Measurements from ENCODE around the gene OR13C5.
"Not testable (repeated sequence)": the region's sequence is repeated elsewhere in the genome, so short reads cannot be mapped to it uniquely, and the experiment has no call there.

The OR13C5 gene, protein sequence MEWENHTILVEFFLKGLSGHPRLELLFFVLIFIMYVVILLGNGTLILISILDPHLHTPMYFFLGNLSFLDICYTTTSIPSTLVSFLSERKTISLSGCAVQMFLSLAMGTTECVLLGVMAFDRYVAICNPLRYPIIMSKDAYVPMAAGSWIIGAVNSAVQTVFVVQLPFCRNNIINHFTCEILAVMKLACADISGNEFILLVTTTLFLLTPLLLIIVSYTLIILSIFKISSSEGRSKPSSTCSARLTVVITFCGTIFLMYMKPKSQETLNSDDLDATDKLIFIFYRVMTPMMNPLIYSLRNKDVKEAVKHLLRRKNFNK

GRCh38 chr9:104599313-104599712, at the start of gene OR13C5:
Gene OR13C5 (minus strand): TSS chr9:104599413. CDS start chr9:104599413, 0 bp downstream.
- DNase-seq, result not testable (repeated sequence)

GRCh38 chr9:104635456-104635855, 36.2 kb upstream of the OR13C5 start:
- DNase-seq, result no peak

GRCh38 chr9:104633976-104634520, 34.8 kb upstream of the OR13C5 start:
- DNase-seq, result no peak

DNA sequence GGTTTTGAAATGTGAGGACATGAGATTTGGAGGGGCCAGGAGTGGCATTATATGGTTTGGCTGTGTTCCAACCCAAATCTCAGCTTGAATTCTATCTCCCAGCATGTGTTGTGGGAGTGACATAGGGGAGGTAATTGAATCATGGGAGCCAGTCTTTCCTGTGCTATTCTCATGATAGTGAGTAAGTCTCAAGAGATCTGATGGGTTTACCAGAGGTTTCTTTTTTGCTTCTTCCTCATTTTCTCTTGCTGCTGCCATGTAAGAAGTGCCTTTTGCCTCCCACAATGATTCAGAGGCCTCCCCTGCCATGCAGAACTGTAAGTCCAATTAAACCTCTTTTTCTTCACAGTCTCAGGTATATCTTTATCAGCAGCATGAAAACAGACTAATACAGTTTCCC, 26.8 kb upstream of the OR13C5 start:
- not testable (repeated sequence) for DNase-seq

GRCh38 chr9:104618104-104618503, 18.9 kb upstream of the OR13C5 start, which contains the start of gene OR13C9:
Gene OR13C9 (minus strand): TSS chr9:104618204. CDS start chr9:104618204, 0 bp downstream.
- DNase-seq, result no peak

- no peak for DNase-seq
These were observed 18.2 kb upstream of the OR13C5 start for GRCh38 chr9:104617418-104617817.

- no peak for DNase-seq
These were observed 12.0 kb upstream of the OR13C5 start for GRCh38 chr9:104611213-104611612.

DNA sequence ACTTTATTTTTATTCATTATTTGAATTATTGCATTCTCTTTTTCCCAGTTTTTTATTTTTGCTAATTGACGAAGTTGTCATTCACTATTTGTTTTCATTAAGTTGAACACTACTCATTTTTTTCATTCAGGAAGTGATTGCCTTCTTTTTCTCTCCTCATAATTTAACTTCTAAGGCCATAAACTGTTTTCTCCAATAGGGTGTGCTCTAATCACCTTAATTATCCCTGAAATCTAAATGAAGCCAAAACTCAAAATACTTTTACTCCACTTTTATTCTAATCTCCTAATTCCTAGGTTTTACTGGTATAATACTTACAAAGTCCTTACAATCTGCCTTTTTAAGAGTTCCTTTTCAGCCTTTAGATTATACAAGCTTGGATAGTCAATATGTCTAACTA, 9.1 kb upstream of the OR13C5 start:
- DNase-seq, result no peak

- DNase-seq, result no peak
These were observed 6.9 kb upstream of the OR13C5 start for GRCh38 chr9:104606152-104606551.

- not testable (repeated sequence) for DNase-seq
These were observed 6.3 kb upstream of the OR13C5 start, which contains the start of gene OR13C2 for GRCh38 chr9:104605527-104605926. Gene OR13C2 (minus strand): TSS chr9:104605627. CDS start chr9:104605627, 0 bp downstream.

DNA sequence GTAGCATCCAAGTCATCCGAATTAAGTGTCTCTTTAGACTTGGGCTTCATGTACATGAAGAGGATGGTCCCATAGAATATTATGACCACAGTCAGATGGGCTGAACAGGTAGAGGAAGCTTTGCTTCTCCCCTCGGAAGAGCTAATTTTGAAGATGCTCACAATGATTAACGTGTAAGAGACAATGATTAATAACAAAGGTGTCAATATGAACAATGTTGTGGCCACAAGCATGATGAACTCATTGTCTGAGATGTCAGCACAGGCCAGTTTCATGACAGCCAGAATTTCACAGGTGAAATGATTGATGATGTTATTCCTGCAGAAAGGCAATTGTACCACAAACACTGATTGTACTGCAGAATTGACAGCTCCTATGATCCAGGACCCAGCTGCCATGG, 5.6 kb upstream of the OR13C5 start:
- no peak for DNase-seq

- not testable (repeated sequence) for DNase-seq
These were observed 464 bp downstream of the OR13C5 start for GRCh38 chr9:104598749-104599148.

- DNase-seq, result no peak
These were observed 9.6 kb downstream of the OR13C5 start for GRCh38 chr9:104589626-104590025.

DNA sequence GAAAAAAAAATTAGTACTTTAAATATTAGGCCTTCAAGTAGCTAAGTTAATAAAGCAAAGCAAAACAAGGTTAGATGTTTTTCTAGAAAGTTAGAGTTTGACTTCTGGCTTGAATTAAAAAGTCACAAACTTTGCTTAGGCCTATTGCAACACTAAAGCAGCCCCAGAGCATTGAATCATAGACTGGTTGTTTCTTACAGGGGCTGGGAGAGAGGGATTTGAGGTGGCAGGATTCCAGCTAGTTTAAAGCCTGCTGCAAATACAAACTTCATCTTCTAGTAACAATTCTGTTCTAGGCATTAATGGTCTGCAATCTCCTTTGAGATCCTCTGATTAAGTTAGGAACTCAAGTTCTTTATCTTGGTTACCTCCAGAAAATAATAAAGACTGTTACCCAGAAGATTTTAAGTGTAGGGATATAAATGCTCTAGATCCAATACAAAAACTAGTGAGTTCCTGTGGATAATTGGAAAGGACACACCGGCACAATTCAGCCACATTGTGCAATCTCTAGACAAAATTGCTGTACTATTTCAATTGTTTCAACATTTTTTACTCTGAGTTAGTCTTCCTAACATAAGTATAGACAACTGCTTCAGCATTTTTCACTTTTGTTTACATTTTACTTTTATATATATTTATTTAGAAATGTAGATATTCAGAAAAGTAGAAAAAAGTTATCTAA, 12.6 kb downstream of the OR13C5 start:
- DNase-seq, result no peak

GRCh38 chr9:104580562-104580961, 18.7 kb downstream of the OR13C5 start:
- DNase-seq, result no peak

DNA sequence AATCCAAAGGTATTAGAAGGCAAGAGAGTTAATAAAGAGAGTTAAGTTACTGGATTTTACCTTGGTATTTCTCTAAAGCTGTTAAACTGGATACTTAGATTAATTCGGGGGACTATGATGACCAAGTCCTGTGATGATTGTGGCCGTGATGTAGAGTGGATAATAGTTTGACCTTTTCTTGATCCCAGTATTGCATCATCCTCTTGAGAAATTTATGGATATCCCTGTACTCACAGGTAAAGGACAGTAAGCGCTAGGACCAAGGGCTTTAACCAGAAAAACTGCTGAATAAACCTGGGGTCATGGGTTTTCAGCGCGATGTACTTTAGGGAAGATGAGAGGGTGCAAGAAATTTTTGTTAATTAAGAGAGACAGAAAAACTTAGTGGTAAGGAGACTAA, 21.9 kb downstream of the OR13C5 start:
- DNase-seq, result no peak

GRCh38 chr9:104575456-104575855, 23.8 kb downstream of the OR13C5 start:
- DNase-seq, result no peak

- no peak for DNase-seq
These were observed 26.6 kb downstream of the OR13C5 start for GRCh38 chr9:104572612-104573011.

DNA sequence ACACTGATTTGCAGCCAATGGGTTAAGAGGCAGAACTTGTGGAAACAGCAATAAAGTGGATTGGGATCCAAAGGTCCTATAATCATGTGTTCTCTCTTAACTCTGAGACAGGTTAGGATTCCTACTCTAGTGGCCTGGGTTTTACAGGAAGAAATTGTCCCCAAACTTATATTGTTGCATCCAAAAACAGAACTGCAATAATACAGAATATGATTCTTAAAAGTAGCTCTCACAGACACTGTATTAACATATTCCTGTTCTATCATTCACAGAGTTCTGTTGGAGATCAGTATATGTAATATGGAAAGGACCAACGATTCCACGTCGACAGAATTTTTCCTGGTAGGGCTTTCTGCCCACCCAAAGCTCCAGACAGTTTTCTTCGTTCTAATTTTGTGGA, 30.3 kb downstream of the OR13C5 start, which contains the start of gene OR13C8:
Gene OR13C8, plus strand, starts transcription at position 301 of the 400 bp plus-strand sequence. Its CDS starts 0 bp downstream, at position 301.
- DNase-seq, result no peak

GRCh38 chr9:104564358-104564757, 34.9 kb downstream of the OR13C5 start:
- no peak for DNase-seq

- no peak for DNase-seq
These were observed 42.2 kb downstream of the OR13C5 start for GRCh38 chr9:104556830-104557634.

GRCh38 chr9:104555521-104555920, 43.7 kb downstream of the OR13C5 start:
- no peak for DNase-seq

DNA sequence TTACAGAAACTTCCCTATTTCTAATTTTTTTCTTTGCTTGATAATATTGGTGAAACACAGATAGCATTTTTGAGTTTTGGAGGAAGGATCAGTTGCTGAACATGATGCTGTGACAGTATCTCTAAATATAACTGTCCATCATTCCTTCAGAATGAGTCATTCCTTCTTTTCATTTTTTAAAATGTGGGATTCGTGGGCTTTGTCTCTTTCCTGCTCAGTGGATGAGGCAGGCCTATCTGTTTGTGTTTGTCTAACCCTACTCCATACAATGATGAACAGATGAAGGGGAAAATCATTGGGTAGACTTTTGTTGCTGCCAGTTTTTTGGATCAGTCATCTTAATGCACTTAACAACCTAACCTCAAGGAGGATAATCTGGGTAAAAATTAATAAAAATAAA, 46.0 kb downstream of the OR13C5 start:
- no peak for DNase-seq
